ENCODE results near the gene ACAP2. TPM values are rescaled to one million over a fixed set of nuclear protein-coding genes. Genes with fewer than 3 reads are reported as not detected.

Gene ACAP2
- total RNA-seq, 1 experiment from 2014 or later: 57.9 TPM

GRCh38 chr3:195284842-195285241 lies 158.0 kb downstream of the ACAP2 start:
- intact Hi-C loops (cut with micrococcal nuclease; ENCODE audit: unreplicated experiment) (no loop called here), in situ Hi-C loops (cut with HindIII; ENCODE audit: low pct_unique_long_range_greater_than_20kb, low sequenced_read_pairs) (no loop called here)
- Histone ChIP-seq H3K27ac (ENCODE audit: low read length) (no peak overlapping the region), H3K4me3 (ENCODE audit: low read depth in 2 of 2, low read length in 2 of 2) (no peak overlapping the region), H3K27me3 (ENCODE audit: control insufficient read depth, insufficient read depth, low read length) (no peaks in the 10 kb centered on the region), H3K36me3 (ENCODE audit: control insufficient read depth, insufficient read depth, low read length) (peaks cover 8% of the 10 kb centered on the region; the same call in 1 of the 2 replicates), H3K4me1 (ENCODE audit: control insufficient read depth, insufficient read depth, low read length) (no peaks in the 10 kb centered on the region; the same call in 1 of the 2 replicates), H3K9me3 (ENCODE audit: control insufficient read depth, insufficient read depth, low read depth, low read length) (no peaks in the 10 kb centered on the region)
- DNase-seq (ENCODE audit: low read depth, low spot score): no peak
- POLR2A ChIA-PET: interaction anchor here (0.6 kb wide), 1 partner anchor 1584 kb away, joined by 6 read pairs; no protein-coding TSS in a partner anchor
- CTCF ChIA-PET: no interaction called here
- ATAC-seq: no peak
- no peak for TF ChIP-seq REST (IDR thresholded peaks at IDR 0.05; ENCODE audit: insufficient read depth in 1 of 2, low read depth in 2 of 2, low read length in 1 of 2)
- TF ChIP-seq POLR2AphosphoS5 (IDR thresholded peaks at IDR 0.05; ENCODE audit: low read depth, low read length): no peak
- no peak for TF ChIP-seq SIN3A (IDR thresholded peaks at IDR 0.05; ENCODE audit: borderline replicate concordance, insufficient read depth, low read depth, low read length)
- no peak for TF ChIP-seq TCF7L2 (IDR thresholded peaks at IDR 0.05; ENCODE audit: low read depth, low read length)
- TF ChIP-seq, protein P1, sequence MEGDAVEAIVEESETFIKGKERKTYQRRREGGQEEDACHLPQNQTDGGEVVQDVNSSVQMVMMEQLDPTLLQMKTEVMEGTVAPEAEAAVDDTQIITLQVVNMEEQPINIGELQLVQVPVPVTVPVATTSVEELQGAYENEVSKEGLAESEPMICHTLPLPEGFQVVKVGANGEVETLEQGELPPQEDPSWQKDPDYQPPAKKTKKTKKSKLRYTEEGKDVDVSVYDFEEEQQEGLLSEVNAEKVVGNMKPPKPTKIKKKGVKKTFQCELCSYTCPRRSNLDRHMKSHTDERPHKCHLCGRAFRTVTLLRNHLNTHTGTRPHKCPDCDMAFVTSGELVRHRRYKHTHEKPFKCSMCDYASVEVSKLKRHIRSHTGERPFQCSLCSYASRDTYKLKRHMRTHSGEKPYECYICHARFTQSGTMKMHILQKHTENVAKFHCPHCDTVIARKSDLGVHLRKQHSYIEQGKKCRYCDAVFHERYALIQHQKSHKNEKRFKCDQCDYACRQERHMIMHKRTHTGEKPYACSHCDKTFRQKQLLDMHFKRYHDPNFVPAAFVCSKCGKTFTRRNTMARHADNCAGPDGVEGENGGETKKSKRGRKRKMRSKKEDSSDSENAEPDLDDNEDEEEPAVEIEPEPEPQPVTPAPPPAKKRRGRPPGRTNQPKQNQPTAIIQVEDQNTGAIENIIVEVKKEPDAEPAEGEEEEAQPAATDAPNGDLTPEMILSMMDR (IDR thresholded peaks at IDR 0.05): no peak
- BruUV-seq (replicated peaks): no TSS peak

- CTCF ChIA-PET: no interaction called here
Measured at GRCh38 chr3:195282961-195283360, 159.9 kb downstream of the ACAP2 start.

More at GRCh38 chr3:195282961-195283360, 159.9 kb downstream of the ACAP2 start:
- Histone ChIP-seq H3K27ac (ENCODE audit: low read length) (no peak overlapping the region), H3K4me3 (ENCODE audit: low read depth in 2 of 2, low read length in 2 of 2) (no peak overlapping the region), H3K4me1 (ENCODE audit: control insufficient read depth, insufficient read depth, low read length) (no peaks in the 10 kb centered on the region; the same call in 1 of the 2 replicates), H3K9me3 (ENCODE audit: control insufficient read depth, insufficient read depth, low read depth, low read length) (no peaks in the 10 kb centered on the region), H3K36me3 (ENCODE audit: control insufficient read depth, insufficient read depth, low read length) (peaks cover 21% of the 10 kb centered on the region; the same call in 1 of the 2 replicates), H3K27me3 (ENCODE audit: control insufficient read depth, insufficient read depth, low read length) (no peaks in the 10 kb centered on the region)
- in situ Hi-C loops (cut with HindIII; ENCODE audit: low pct_unique_long_range_greater_than_20kb, low sequenced_read_pairs) (no loop called here), intact Hi-C loops (cut with micrococcal nuclease; ENCODE audit: unreplicated experiment) (no loop called here)
- DNase-seq (ENCODE audit: low read depth, low spot score) (no peak), ATAC-seq (no peak)
- POLR2A ChIA-PET: no interaction called here
- BruUV-seq (replicated peaks): no TSS peak
- TF ChIP-seq SIN3A (IDR thresholded peaks at IDR 0.05; ENCODE audit: borderline replicate concordance, insufficient read depth, low read depth, low read length) (no peak), TCF7L2 (IDR thresholded peaks at IDR 0.05; ENCODE audit: low read depth, low read length) (no peak), POLR2AphosphoS5 (IDR thresholded peaks at IDR 0.05; ENCODE audit: low read depth, low read length) (no peak), REST (IDR thresholded peaks at IDR 0.05; ENCODE audit: insufficient read depth in 1 of 2, low read depth in 2 of 2, low read length in 1 of 2) (no peak)
- TF ChIP-seq, protein P1 (IDR thresholded peaks at IDR 0.05): no peak
